HG03066 (cell line): ENCODE data around the gene CLDN6.
A peak's percentile ranks its signal among the peaks of the same experiment; 100 is the strongest.

Experiments used
- ATAC-seq: cut with Tn5 transposase; IDR thresholded peaks from one replicate; pipeline ENCODE4 v1.9.1; 2021; ENCODE audit warnings: low read depth; ENCODE audit not compliant: unreplicated experiment

CLDN6 gene

DNA sequence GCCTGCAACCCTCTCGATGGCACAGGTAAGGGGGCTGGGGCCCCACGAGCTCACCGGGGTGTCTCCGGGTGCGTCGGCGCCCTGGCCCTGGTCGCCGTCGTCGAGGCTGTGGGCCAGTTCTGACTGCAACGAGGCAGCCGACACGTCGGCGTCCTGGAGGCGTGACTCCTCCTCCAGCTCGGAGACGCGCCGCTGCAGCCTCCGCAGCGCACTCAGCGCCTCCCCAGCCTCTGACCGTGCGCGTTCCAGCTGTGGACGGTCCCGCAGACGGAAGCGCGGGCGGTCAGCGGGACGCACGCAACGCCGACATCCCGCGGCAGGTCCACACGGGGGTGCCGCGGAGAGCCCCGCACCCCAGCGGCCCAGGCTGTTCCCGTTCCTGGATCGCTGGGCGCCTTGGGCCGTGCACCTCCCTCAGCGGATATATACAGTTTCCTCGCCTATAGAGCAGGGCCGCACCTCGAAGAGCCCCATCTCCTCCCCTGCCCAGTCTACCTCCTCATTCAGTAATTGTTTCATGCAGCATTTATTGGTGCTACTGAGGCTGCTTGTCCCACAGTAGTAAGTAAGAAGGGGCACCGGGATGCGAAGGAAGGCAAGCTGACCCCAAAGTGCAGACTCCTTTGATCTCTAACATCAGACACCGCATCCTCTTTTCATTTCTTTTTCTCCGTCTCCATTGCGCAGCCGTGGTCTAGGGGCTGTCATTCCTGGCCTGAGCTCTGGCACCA lies 11.7 kb upstream of the CLDN6 start:
- ATAC-seq: no peak

GRCh38 chr16:3028716-3029319 lies 10.8 kb upstream of the CLDN6 start:
- no peak for ATAC-seq

- ATAC-seq: no peak
These were observed 10.2 kb upstream of the CLDN6 start for GRCh38 chr16:3027983-3028715.

- no peak for ATAC-seq
These were observed 9.5 kb upstream of the CLDN6 start for GRCh38 chr16:3027489-3027795.

- ATAC-seq: no peak
These were observed 8.9 kb upstream of the CLDN6 start for GRCh38 chr16:3026609-3027488.

- no peak for ATAC-seq
These were observed 8.0 kb upstream of the CLDN6 start for GRCh38 chr16:3026003-3026378.

GRCh38 chr16:3025032-3026002 lies 7.3 kb upstream of the CLDN6 start:
- no peak for ATAC-seq

DNA sequence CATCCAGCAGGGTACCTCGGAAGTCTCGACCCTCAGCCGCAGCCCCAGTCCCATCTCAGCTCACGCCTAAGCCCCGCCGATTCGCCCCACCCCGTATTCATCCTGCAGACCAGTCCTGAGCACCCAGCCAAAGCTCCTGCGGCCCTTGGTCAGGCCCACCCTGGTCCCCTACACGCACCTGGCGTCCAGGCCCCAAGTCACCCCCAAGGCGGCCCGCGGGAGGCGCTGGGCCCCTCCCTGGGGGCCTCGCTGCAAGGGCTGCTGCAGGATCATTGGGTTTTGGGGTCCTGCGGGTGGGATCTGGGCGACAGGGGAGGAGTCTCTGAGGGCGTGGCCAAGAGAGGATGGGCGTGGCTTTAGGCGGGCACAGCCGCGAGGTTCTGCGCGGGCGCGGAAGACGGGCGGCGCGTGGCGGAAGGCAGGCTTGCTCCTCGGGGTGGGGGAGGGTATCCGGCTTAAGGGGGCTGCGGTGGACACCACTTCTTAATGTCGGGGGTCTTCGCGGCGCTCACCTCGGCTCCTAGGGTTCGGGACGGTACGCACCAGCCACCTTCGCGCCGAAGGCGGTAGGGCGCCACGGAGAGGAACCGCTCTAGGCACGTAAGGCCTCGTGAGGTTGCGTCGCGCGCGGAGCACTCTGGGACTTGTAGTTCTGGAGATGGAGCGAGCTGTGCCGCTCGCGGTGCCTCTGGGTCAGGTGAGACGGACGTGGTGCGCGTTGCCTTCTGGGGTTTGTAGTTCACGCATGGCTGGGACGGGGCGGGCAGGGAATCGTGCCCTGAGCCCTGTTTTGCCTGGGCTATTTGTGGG lies 5.9 kb upstream of the CLDN6 start, which contains the start of the genes HCFC1R1 and THOC6:
Gene HCFC1R1 (minus strand): TSS at position 274 of the 810 bp plus-strand sequence. CDS start 1 bp downstream, at position 273.
Gene THOC6 (plus strand): TSS at position 367 of the 810 bp plus-strand sequence. CDS start 292 bp downstream, at position 659.
- ATAC-seq: peak; percentile 70

- no peak for ATAC-seq
These were observed 5.4 kb upstream of the CLDN6 start for GRCh38 chr16:3023415-3023668.

DNA sequence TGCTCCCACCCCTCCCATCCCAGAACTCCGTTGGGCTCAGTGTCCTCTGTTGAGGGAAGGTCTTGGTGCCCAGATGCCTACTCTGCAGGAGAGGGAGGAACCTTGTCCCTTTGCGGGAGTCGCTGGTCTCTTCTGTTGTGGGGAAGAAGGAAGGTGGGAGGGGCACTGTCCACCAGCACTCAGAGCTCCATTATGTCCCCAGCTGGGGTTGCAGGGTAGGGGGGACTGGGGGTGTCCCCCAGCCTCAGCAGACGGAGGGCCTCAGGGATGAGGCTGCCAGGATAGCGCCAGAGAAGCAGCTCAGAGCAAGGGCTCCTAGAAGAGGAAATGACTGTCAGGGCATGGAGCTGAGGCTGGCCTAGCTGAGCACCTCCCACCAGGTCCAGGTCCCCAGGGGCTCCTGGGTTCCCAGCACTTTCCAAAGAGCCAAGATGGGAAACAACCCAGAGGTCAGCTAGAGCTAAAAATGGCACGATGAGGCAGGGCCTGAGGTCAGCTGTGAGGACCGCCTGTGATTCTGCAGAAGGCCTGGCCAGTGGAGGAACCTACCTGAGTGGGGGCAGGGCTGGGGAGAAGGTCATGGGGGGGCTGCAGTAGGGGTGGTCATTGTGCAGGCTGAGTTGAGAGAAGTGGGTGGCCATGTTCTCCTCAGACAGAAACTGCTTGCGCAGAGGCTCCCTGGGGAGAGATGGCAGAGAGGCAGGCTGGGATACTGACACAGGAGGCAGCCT lies 4.9 kb upstream of the CLDN6 start:
- ATAC-seq: no peak

GRCh38 chr16:3022208-3022683 lies 4.3 kb upstream of the CLDN6 start:
- no peak for ATAC-seq

- ATAC-seq: no peak
These were observed 3.6 kb upstream of the CLDN6 start for GRCh38 chr16:3021449-3022207.

DNA sequence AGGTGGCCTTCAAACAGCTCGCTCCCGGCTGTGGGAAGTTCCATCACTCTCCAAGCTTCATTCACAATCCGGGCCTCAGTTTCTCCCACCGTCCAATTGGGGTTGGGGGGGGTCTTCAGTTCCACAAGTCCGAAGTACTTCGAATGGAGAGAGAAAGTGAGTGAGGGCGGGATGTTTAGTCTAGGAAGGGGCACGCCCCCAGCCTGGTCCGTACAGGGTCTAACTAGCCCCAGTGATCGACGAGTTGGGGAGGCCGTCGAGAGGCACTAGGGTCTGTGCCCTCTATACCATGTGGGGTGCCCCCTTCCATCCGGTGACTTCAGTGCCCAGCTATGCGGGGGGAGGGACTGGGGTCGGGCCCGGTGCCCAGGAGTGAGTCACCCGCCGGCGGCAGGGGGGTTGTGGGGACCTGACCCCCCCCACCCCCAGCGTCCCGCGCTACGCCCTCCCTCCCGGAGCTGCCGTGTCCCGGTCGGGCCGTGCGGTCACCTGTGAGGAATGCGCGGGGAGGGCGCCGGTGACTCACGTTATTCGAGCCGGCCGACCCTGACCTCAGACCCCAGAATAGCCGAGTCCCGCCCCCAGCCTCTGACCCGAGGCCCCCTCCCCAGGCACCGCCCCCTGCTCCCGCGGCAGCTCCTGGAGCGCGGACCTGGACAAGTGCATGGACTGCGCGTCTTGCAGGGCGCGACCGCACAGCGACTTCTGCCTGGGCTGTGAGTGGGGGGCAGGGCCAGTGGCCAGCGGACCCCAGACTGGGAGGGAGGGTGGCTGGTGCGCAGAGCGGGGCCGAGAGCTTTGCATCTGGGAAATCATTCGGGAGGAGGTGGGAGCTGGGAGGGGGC lies 2.8 kb upstream of the CLDN6 start:
- ATAC-seq: no peak

- no peak for ATAC-seq
These were observed 2.2 kb upstream of the CLDN6 start, which contains the start of gene TNFRSF12A for GRCh38 chr16:3020247-3020603. TNFRSF12A (plus strand) TSS chr16:3020368; CDS start chr16:3020398, 30 bp downstream.

DNA sequence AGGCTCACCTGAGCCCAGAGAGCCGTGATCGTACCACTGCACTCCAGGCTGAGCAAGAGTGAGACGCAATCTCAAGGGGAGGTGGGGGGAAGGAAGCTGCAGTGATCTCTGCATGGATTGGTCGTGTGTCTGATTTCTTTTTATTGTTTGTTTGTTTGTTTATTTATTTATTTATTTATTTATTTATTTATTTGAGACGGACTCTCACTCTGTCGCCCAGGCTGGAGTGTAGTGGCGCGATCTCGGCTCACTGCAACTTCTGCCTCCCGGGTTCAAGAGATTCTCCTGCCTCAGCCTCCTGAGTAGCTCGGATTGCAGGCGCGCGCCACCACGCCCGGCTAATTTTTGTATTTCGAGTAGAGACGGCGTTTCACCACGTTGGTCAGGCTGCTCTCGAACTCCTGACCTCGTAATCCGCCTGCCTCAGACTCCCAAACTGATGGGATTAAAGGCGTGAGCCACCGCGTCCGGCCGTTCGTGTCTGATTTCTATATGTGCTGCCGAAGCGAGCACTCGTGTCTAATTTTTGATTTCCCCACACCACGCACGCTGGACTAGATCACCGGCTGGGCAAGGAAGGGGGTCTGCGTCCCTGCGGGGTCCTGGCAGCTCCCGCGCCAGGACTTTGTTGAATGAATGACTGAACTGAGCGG lies 1.7 kb upstream of the CLDN6 start:
- ATAC-seq: no peak

DNA sequence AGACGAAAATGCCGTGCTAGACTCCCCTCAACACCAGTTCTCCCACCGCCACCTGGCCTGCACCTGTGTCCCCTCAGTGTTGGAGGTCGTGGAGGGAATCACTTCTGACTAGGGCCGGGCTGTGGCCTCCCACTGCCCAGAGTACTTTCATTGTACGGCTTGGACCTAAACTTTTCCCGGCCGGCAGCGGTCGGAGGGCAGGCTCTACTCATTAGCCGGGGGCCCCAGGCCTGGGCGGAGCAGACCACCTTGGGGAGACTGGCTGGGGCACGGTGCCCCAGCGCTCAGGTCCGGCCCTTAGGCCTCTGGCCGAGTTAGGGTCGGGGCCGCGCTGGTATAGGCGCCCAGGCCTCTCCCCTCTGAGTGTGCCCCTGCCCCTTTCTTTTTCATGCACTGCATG lies 639 bp downstream of the CLDN6 start:
- ATAC-seq: no peak
